Measurements from ENCODE around the gene RGS3. TPM values are rescaled to one million over a fixed set of nuclear protein-coding genes. Genes with fewer than 3 reads are reported as not detected.

The RGS3 gene
- polyA plus RNA-seq, 2 of the 4 experiments (the other 2 are of a cell fraction), result 19.6 to 22.9 TPM

DNA sequence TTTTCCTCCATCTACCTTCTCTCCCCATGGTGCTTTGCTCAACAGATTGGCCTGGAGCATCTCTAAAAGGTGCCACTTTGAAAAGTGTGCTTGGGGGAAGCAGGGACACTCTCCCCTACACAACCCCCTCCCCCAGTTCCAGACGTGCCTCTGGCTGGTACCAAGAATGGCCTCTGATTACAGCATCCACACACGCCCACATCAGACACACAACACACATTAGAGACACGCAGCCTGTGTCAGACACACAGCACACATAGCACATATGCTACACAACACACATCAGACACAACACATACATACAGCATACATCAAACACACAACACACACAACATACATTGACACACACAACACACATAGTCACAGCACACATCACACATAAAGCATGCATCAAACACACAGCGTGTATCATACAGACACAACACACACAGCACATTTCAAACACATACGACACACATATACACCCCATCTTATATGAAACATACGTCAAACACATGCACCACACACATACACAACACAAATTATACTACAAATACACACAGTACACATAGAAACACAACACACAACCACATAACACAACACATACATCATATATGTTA is 150.4 kb downstream of the RGS3 start:
- ChIA-PET CTCF (interaction anchor here (1.2 kb wide), 1 partner anchor 9 kb away, joined by 4 read pairs; no protein-coding TSS in a partner anchor), POLR2A (no interaction called here)
- TF ChIP-seq KDM5A (IDR thresholded peaks at IDR 0.05) (no peak), HOXA7 (CRISPR knock-in tag; IDR thresholded peaks at IDR 0.05) (no peak), ZFP36 (IDR thresholded peaks at IDR 0.05; ENCODE audit: borderline replicate concordance, partially characterized antibody) (no peak), RARB (CRISPR knock-in tag; IDR thresholded peaks at IDR 0.05) (no peak), GATA3 (IDR thresholded peaks at IDR 0.05; ENCODE audit: borderline replicate concordance) (no peak)
- Histone ChIP-seq H3K4me3 (no peak overlapping the region), H3K27ac (no peak overlapping the region), H3K4me1 (no peaks in the 10 kb centered on the region), H3K4me2 (no peak overlapping the region), H3K9me3 (no peaks in the 10 kb centered on the region)
- 76% methylated on average over 6 of the region's 6 CpGs for WGBS (ENCODE audit: missing lambda C conversion rate)
- no peak for DNase-seq (ENCODE audit: low read depth in 1 of 2, low spot score in 1 of 2)
- no peak for FAIRE-seq
- no peak for ATAC-seq

DNA sequence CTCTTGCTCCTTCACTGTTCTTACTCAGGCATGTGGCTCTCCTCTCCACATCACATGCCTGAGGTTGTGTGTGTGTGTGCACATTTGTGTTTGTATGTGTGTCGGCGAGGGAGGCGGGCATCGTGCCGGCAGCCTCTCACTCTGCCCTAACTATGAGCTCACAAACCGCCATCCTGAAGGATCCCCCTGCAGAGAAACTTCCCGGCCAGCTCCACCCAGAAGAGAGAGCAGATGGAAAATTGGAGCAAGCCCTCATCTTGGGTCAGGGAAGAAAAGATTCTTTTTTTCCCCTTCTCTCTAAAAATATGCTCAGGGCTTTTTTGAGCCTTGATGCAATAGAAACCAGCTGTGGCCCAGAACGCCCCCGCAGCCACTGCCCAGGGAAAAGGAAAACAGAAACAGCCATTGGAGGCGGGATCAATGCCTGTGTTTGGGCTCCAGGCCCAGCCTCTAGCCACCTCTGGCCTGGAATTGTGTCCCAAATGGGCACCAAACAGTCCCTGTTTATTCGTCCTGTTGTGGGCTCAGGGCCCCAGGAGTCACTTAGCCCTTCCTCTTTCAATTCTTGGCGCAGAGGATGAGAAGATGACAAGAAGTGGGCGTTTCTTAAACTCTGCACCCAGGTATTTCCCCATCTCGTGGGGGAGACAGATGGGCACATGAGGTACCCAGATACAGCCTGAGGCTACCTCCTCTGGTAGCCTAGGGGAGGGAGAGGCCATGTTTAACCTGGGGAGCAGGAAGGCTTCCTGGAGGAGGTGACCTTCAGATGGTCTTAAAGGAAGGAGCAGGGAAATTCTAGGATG is 151.5 kb downstream of the RGS3 start:
- TF ChIP-seq ZFP36 (IDR thresholded peaks at IDR 0.05; ENCODE audit: borderline replicate concordance, partially characterized antibody), result peak; percentile 17
- TF ChIP-seq TFCP2L1 (CRISPR knock-in tag; IDR thresholded peaks at IDR 0.05), result no peak
- FAIRE-seq, result no peak
- 77% methylated on average over 14 of the region's 14 CpGs for WGBS (ENCODE audit: missing lambda C conversion rate)
- ATAC-seq, result no peak
- H3K4me3 ChIP-seq, result no peak overlapping the region
- H3K4me2 ChIP-seq, result no peak overlapping the region
- no peak overlapping the region for H3K27ac ChIP-seq
- H3K9me3 ChIP-seq, result no peaks in the 10 kb centered on the region
- H3K4me1 ChIP-seq, result peaks cover 9% of the 10 kb centered on the region
- ChIA-PET CTCF (interaction anchor here (0.7 to 3.1 kb wide), 6 partner anchors 10 to 43 kb away, joined by 3 to 16 read pairs (median 4); no protein-coding TSS in a partner anchor), POLR2A (no interaction called here)
- no peak for DNase-seq (ENCODE audit: low read depth in 1 of 2, low spot score in 1 of 2)

- no peak for TF ChIP-seq NFE2L2 (conservative IDR thresholded peaks at IDR 0.05; ENCODE audit: low read length)
- TF ChIP-seq POLR2AphosphoS2 (conservative IDR thresholded peaks at IDR 0.05; ENCODE audit: low read length), result no peak
- TF ChIP-seq CTCF (IDR thresholded peaks at IDR 0.05), result no peak
- no peak for TF ChIP-seq KDM1A (IDR thresholded peaks at IDR 0.05; ENCODE audit: low read depth)
- TF ChIP-seq ZNF302 (CRISPR knock-in tag; IDR thresholded peaks at IDR 0.05), result no peak
- no peak for TF ChIP-seq PHF8 (IDR thresholded peaks at IDR 0.05; ENCODE audit: borderline replicate concordance, low read depth)
- ChIA-PET POLR2A (interaction anchor here (1.0 kb wide), 1 partner anchor 22 kb away, joined by 3 read pairs; no protein-coding TSS in a partner anchor), CTCF (interaction anchor here (1.6 to 3.1 kb wide), 4 partner anchors 9 to 39 kb away, joined by 4 to 16 read pairs (median 8); no protein-coding TSS in a partner anchor)
- WGBS (ENCODE audit: missing lambda C conversion rate), result 66% methylated on average over 11 of the region's 14 CpGs
- H3K4me3 ChIP-seq, result no peak overlapping the region
- 0 out of 6 replicates have a peak overlapping the region, but pooled peaks of 1 of the 2 experiments have one; percentile 1 for H3K27ac ChIP-seq
- no peaks in the 10 kb centered on the region for H3K9me3 ChIP-seq
- DNase-seq (ENCODE audit: low read depth in 1 of 2, low spot score in 1 of 2) (no peak), ATAC-seq (no peak), FAIRE-seq (no peak)
- peaks cover 20% of the 10 kb centered on the region for H3K4me1 ChIP-seq
- no peak overlapping the region for H3K4me2 ChIP-seq
These were observed 152.6 kb downstream of the RGS3 start for GRCh38 chr9:113616116-113616515.

DNA sequence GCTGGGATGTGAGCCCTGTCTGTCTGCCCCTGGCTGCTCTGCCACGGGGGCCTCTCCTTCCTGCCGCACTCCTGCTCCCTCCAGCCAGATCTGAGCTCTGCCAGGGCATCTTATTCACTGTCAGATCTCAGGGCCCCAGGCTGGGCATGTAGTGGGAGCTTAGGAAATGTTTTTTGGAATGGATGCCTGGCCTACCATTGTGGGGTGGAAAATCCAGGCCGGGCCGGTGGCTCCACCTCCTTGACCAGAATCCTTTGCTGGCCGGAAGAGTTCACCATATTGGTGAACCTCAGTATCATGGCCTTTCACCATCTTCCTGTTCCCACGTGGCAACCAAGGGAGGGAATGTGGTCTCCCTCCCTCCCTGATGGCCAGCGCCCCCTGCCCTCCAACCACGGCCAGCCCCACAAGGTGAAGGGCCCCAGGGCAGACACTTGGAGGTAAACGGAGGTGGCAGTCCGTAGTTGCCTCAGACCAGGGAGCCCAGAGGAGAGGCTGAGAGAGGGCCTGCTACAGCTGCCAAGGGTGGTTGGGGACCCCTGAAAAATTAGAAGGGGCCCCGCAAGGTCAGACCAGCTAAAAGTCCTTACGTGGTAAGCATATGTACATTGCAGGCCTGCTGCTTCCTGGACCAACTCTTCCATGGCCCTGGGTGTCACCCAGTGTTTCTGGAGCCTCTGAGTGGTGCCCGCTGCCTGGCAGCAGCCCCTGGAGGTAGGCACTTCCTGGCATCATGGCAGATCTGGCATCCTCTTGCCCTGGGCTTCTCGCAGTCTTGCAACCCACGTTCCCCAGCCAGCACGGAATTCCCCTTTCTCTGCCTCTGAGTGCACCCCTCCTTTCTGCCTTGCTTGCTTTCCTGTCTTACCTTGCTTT is 153.3 kb downstream of the RGS3 start:
- POLR2A ChIA-PET, result interaction anchor here (1.0 kb wide), 1 partner anchor 23 kb away, joined by 3 read pairs; no protein-coding TSS in a partner anchor
- Histone ChIP-seq H3K27ac (peak overlapping the region in 1 of 2 experiments; percentile 41; a peak in 2 of 6 replicates), H3K4me2 (no peak overlapping the region), H3K9me3 (no peaks in the 10 kb centered on the region), H3K4me3 (no peak overlapping the region), H3K4me1 (peaks cover 25% of the 10 kb centered on the region)
- WGBS (ENCODE audit: missing lambda C conversion rate), result 90% methylated on average over 16 of the region's 16 CpGs
- no peak for ATAC-seq
- DNase-seq (ENCODE audit: low read depth in 1 of 2, low spot score in 1 of 2), result no peak
- FAIRE-seq, result no peak
- CTCF ChIA-PET, result interaction anchor here (1.6 to 3.1 kb wide), 4 partner anchors 9 to 38 kb away, joined by 4 to 16 read pairs (median 8); no protein-coding TSS in a partner anchor
- no peak for TF ChIP-seq RCOR1 (IDR thresholded peaks at IDR 0.05; ENCODE audit: low read depth, low read length)
- TF ChIP-seq CHD2 (IDR thresholded peaks at IDR 0.05; ENCODE audit: low read length, partially characterized antibody), result no peak
- no peak for TF ChIP-seq GATA3 (IDR thresholded peaks at IDR 0.05; ENCODE audit: borderline replicate concordance)
- TF ChIP-seq POLR2A (IDR thresholded peaks at IDR 0.05; ENCODE audit: low read length), result no peak
- TF ChIP-seq CBX2 (IDR thresholded peaks at IDR 0.05; ENCODE audit: borderline replicate concordance, low read depth), result no peak
- TF ChIP-seq HEYL (CRISPR knock-in tag; IDR thresholded peaks at IDR 0.05), result no peak
- TF ChIP-seq RAD21 (conservative IDR thresholded peaks at IDR 0.05 in 1 of 2, IDR thresholded peaks at IDR 0.05 in 1 of 2), result no peak
- no peak for TF ChIP-seq CHD4 (IDR thresholded peaks at IDR 0.05; ENCODE audit: borderline replicate concordance)
- no peak for TF ChIP-seq TP53 (CRISPR knock-in tag; IDR thresholded peaks at IDR 0.05)
- TF ChIP-seq, protein P1, sequence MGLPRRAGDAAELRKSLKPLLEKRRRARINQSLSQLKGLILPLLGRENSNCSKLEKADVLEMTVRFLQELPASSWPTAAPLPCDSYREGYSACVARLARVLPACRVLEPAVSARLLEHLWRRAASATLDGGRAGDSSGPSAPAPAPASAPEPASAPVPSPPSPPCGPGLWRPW (IDR thresholded peaks at IDR 0.05), result no peak
- TF ChIP-seq CBX8 (IDR thresholded peaks at IDR 0.05), result no peak
- no peak for TF ChIP-seq ESRRA (IDR thresholded peaks at IDR 0.05; ENCODE audit: borderline replicate concordance, low read length)

Data from A549 (cell line).